IPS DF 19.7 (cell line): Measurements from ENCODE around the gene CHL1.

Experiments
- DNase-seq: peaks from one replicate; pipeline ENCODE4 v3.0.0-alpha.2; 2013; ENCODE audit warnings: low read depth, low spot score

Gene CHL1, protein sequence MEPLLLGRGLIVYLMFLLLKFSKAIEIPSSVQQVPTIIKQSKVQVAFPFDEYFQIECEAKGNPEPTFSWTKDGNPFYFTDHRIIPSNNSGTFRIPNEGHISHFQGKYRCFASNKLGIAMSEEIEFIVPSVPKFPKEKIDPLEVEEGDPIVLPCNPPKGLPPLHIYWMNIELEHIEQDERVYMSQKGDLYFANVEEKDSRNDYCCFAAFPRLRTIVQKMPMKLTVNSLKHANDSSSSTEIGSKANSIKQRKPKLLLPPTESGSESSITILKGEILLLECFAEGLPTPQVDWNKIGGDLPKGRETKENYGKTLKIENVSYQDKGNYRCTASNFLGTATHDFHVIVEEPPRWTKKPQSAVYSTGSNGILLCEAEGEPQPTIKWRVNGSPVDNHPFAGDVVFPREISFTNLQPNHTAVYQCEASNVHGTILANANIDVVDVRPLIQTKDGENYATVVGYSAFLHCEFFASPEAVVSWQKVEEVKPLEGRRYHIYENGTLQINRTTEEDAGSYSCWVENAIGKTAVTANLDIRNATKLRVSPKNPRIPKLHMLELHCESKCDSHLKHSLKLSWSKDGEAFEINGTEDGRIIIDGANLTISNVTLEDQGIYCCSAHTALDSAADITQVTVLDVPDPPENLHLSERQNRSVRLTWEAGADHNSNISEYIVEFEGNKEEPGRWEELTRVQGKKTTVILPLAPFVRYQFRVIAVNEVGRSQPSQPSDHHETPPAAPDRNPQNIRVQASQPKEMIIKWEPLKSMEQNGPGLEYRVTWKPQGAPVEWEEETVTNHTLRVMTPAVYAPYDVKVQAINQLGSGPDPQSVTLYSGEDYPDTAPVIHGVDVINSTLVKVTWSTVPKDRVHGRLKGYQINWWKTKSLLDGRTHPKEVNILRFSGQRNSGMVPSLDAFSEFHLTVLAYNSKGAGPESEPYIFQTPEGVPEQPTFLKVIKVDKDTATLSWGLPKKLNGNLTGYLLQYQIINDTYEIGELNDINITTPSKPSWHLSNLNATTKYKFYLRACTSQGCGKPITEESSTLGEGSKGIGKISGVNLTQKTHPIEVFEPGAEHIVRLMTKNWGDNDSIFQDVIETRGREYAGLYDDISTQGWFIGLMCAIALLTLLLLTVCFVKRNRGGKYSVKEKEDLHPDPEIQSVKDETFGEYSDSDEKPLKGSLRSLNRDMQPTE (N-terminal part only)

DNA sequence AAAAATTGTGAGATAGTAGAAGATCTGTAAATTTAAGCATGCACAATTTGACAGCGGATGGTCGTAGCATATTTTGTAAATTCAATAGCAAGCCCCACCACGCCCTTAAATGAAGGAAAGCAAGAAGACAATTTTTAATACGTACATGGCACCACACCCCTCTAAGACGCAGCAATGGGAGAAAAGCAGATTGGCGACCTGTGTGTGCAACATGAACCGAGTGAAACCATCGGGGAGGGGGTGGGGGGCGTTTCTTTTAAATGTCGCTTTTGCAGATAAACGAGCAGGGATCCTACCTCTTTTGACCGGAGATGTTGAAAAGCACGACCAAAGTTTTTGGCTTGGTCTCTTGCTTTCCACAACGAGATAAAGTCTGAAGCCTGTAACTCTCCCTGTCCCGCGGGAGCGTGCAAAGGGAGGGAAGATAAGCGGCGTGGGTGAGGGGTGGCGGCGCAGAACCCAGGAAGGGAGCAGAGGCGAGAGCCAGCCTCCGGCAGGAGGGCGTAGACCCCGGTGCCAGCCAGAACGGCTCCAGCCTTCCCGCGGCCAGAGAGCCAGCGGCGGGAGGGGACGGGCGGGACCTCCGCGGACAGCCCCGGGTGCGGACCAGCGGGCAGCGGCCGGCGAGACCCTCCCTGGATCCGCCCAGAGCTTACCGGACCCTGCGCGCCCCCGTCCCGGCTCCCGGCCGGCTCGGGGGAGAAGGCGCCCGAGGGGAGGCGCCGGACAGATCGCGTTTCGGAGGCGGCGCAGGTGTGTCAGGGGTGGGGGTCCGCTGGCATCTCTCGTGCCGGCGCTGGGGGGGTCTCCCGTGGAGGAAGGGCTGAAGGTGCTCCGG is at the start of gene CHL1:
Gene CHL1 (plus strand): TSS at position 453 of the 838 bp plus-strand sequence. CDS start 123,014 bp downstream, outside the sequence.
- no peak for DNase-seq

DNA sequence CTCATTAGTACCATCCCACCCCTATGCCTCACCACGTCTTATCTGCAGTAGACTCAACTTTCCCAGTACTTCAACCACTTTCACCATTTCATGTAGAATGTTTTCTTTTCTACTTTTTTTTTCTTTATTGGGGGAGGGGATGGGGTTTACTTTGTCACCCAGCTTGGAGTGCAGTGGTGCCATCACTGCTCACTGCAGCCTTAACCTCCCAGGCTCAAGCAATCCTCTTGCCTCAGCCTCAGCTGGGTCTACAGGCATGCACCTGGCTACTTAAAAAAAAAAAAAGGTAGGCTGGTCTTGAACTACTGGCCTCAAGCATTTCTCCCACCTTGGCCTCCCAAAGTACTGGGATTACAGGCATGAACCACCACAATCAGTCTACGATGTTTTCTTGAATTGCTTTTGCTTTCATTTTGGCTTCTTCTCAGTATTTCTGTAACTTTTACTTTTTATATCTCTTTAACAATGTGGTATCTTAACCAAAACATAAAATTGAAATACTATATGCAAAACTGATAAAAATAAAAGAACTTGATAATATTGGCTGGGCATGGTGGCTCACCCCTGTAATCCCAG is 44.9 kb upstream of the CHL1 start:
- DNase-seq = no peak

DNA sequence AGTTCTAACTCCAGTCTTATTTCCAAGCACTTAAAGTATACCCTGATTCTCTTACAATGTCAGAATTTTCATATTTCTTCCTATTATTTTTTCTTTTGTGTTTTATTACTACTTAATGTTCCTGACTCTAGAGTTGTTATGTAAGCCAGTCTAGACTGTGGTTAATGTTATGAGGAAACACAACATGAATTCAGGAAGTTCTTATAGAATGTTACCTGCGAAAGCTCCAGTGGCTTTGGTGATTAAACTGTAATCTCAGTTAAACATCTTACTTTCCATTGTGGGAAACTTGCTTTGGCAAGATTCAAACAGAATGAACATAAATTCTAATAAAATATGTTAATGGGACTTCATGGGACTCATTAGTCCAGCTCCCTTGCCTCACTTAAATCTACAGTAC is 36.6 kb upstream of the CHL1 start:
- DNase-seq = no peak

DNA sequence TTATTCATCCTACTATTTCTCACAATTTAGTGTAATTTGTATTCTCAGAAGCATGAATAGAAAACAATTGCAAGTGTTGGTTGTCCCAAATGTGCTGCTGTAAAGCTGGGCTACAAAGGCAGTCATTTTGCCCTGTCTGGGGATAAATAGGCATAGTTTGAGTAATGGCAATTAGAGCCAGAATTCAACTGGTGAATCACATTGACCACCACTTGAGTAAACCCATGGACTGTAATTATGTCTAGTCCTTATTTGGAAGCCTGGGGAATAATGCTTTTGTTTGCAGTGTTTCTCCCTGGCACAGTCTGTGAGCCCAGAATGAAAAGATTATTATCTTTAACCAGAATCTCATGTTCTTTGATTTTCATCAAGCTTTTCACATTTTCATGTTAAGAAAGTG is 30.5 kb upstream of the CHL1 start:
- DNase-seq = no peak

DNA sequence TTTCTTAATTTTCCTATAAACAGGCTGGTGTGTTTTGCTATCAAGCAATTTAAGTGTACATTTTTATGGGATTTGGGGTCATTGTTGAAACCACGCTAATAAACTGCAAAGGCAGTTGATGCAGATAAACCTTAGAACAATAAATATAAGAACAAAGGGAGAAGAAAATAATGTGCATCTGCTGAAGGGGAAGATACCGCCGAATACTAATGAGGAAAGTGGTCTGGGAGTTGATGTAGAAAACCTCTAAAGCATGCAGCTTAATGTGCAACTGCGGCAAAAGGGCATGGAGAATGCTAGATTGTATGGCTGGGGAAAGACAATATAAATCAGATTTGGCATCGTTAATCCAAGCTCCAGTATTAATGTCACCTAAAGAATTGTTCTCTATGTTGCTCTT is 29.8 kb upstream of the CHL1 start:
- DNase-seq = no peak

DNA sequence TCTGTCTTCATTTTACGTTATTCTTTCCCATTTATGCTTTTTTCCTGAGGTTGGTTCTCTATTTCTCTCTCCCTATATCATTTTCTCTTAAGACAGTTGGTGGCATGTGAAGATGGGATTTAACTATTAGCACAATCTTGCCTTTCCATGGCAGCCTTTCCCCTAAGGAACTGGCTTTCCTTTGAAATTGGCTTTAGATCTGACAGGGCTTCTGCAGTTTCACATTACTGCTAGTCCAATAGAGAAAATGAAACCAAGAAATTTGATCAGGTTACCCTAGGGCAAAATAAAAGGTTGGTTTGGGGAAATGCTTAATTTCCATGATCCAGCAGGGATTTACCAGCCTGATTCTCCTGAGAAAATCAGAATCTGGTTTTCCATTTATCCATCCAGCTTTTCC is 22.7 kb upstream of the CHL1 start:
- no peak for DNase-seq

DNA sequence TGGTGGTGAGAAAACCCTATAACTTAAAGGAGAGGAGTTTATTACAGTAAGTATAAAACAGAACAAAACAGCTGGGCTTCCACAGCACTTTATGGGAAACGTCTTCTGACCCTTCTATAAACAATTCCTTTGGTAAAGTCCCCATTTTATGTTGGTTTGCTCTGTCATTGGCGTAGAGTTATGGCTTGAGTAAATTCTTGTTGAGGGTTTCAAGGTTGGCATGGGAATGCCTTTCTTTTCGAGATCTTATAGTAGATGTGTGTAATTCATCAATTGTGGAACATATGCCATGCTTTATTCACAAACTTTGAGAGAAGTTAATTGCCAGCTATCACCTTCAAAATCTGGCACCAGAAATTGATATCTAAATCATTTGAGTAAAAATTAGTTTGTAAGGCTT is 11.6 kb upstream of the CHL1 start:
- DNase-seq = no peak

DNA sequence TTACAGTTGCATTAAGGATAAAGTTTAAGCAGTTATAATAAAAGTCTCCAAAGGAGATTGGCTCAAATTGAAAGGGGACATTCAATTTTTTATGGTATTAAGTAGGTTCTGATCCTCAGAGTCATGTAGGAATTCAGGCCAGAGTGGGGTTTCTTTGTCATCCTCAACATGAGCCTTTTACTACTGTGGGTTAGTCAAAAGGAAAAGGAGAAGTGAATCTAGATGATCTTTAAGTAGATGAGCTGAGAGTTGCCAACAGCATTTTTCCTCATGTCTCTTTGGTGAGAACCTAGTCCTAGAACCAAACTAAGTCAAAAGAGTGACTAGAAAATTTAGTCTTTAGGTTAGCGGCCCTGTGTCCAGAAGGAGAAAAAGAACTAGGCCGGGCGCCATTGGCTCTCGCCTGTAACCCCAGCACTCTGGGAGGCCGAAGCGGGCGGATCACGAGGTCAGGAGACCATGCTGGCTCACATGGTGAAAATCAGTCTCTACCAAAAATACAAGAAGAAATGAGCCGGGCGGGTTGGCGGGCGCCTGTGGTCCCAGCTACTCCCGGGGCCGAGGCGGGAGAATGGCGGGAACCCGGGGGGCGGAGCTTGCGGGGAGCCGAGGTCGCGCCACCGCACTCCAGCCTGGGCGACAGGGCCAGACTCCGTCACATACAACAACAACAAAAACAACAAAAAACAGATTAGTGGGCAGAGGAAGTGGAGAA is 4.2 kb upstream of the CHL1 start:
- DNase-seq = no peak

DNA sequence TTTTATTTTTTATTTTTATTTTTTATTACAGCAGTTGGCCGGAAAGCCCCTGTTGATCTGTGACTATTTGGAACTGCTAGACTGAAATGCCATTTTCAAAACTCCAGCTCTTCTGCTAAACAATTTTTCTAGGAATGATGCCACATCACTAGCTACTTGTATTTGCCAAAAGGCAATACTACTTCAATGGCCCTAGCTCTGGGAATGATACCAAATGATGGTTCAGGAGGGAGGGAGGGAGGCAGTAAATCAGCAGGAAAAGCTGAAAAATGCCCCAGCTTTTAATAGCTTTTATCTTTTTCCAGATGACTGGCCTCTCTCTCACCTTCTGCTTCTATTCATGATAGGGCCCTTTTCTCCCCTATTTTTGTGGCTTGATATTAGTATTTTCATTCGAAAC is 2.6 kb upstream of the CHL1 start:
- DNase-seq = no peak

DNA sequence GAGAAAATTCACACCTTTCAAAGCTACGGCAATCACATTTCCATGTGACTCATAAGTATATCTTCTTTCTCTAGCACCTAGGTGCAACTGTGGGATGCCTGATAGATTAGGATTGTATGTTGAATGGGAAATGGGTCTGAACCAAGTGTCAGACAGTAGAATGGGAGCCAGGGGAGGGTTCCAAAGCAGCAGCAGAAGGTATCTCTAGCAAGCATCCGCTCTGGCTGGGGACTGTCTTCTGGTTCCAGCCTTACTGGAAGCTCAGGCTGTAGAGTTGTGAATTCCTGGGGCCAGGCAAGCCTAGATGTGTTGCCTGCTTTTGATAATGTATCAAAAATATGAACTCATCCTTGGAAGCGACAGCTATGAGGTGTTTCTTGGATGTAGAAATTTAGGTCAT is 2.1 kb upstream of the CHL1 start:
- DNase-seq = no peak

DNA sequence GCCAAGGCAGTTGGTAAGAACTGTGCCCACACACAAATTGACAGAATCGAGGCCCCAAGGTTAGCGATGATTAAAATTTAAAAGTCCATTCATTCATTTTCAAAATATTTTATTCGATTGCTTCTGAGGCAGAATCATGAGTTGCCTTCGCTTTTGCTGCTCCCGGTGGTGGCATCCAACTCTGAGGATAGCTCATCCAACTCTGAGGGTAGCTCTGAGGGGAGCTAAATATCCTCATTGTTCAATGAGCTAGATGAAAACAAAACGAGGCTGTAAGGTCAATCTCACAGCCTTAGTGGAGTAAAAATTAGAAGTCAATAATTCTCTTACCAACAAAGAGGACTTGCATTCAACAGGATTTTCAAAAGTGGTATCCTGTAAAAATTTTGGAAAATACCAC is 897 bp upstream of the CHL1 start:
- no peak for DNase-seq

DNA sequence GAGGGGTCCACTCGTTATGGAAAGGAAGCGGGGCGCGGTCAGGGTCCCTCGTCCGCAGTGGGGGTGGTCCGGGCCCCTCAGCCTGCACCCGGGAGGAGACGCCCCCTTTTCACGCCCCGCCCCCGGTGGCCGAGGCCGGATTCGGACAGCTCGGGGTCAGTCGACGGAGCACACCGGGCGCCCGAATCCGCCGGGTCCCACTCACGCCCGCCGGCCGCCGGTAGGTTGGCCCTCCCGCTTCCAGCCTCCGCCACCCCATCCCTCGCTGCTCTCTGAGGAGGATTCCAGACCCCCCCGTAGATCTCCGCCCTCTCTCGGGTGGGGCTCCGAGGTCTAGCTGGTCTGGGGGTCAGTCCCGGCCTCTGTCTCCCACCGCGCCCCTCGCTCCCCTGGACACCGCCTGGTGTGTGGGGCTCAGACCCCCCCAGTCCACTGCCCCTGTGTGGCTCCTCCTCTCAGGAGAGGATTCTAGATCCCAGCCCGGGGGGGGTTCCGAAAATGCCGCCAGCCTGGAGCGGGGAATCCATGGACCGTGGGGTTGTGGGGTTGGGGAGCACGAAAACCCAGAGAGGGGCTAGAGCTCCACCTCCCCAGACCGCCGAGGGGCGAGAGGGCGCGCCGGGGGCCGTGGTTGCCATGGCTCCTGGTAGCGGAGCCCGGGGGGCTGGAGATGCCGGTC is 725 bp downstream of the CHL1 start:
- no peak for DNase-seq

DNA sequence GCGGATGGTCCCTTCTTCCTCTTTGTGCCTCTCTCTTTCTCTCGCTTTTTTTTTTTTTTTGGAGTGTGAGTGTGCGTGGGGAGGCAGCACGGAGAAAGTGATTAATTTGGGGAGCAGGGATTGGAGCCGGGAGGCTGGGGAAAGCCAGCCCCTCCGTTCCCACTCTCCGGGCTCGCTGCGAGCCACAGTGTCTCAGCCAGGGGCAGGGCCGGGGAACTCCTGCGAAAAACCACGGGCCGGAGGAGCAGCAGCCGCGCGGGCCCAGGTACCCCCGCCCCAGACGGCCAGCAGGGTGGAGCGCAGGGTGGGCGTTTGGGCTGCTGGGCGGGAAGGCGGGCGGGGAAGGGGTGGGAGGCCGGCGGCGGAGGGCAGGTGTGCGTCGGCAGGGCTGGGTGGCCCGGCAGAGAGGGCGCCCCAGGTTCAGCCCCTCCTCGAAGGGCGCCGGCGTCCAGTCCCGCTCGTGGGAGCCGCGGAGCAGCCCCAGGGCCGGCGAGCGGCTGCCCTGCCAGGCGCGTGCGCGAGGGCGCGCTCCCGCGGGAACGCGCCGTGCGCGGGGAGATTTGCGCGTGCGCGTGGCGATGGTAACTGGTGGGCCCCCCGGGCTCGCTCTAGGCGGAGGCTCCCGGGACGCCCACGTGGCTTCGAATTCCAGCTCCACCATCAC is 1.4 kb downstream of the CHL1 start:
- no peak for DNase-seq

DNA sequence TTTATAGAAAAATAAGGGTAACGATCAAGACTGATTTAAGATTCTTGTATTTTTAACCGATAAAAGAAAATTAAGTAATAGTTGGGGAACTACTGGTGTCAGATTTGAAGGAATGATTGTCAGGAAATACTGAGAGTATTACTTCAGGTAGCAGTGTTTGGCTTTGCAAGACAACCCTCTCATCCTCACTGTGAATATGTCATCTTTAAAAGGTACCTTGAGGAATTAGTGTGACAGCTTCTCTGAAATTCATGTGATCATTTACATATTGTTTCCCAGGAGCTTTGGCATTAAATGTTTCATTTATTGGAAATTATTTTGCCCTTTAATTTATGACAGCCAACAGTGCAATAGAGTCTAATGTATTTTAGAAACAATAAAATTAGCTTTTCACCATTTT is 3.3 kb downstream of the CHL1 start:
- DNase-seq = no peak

DNA sequence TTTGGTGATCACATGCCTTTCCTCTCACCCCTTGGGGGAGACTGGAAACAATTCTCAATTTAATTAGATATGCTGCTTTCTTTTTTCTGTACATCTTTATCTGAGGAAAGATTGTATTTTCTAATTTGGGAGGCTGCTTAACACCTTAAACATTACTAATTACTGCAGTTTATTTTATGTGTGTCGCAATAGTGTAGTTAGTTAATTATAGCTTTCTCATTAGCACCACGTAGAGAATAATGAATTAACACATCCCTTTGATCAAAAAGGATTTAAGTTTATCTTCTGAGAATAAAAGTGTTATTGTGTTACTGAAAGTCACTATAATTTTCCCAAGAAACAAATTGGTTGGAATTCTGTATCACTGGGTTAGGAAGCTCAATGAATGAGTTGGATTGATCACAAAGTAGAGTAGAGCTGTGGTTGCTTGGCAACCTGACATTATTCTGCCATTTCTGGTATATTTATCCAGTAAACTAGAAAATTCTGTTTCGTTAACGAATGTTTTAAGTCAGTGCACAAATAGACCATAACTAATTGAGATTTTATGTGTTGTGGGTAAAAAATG is 4.3 kb downstream of the CHL1 start:
- DNase-seq = no peak

DNA sequence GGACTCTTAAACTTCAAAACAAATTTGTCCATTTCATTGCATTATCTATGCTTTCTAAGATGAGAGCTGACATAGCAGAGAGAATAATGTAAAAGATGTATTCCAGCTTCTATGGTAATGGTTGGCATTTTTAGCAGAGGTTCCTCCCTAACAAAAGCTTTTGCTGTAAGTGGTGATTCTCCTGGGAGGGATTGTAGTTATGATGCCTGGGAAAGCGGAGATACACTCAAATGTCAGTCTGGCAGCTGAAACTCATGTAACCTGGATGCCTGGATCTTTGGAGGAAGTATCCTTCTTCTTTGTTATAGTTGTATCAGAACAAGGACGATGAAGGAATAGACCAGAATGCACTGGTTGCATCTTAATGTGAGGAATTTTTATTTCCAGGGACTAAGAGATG is 7.5 kb downstream of the CHL1 start:
- no peak for DNase-seq

DNA sequence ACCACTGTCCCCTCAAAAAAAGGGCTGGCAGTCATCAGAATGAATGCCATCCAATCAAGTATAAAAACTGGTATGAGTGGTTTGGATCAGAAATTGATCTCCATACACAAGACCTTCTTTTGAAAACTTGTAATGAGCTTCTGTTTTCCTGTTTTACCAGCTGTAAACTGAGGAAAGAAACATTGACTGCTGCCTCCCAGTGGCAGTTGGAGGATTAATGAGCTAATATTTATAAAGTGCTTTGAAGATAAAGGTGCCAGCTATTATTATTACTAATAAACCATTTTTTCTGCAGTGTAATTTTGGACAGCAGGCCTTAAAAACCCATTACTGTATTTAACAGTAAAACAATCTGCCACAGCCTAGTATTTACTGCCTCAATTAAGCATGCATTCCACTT is 11.4 kb downstream of the CHL1 start:
- DNase-seq = no peak

DNA sequence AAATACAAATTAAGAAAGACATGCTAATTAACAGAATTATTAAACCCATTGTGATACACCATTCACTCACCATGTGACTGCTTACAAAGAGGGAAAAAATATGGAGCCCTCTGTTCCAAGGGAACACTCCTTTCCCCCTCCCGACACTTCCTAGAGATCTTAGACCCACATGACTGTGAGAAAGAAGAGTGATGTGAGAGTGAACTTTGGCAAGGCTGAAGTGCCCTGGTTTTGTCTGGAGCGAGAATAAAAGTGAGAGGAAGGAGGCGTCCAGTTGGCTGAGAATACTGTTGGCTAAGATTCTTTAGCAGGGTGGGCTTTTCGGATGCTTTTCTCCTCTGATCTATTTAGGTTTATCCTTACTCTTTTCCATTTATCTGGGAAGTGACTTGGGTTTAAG is 14.1 kb downstream of the CHL1 start:
- no peak for DNase-seq

DNA sequence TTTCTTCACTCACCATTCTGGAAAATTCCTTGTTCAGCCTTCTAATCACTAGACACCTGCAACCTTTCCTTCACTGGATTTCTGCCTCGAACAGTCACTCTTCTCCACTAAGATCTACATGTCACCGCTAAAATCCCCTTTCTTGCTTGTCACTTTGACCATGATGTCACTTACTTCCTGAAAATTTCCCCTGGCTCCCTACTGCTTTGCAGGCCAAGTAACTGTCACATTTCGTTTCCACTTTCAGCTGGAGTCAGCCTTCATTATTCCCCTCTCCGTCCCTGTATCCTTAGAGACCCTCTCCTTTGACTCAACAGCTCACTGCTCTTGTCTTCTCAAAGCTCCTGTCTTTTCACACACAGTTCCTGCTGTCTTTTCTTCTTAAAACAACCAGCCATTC is 15.9 kb downstream of the CHL1 start:
- DNase-seq = no peak
